ENCODE data around the gene GRK6.

Gene GRK6

GRCh38 chr5:177490311-177490991 is 64.0 kb downstream of the GRK6 start:
- DNase-seq, result no peak

DNA sequence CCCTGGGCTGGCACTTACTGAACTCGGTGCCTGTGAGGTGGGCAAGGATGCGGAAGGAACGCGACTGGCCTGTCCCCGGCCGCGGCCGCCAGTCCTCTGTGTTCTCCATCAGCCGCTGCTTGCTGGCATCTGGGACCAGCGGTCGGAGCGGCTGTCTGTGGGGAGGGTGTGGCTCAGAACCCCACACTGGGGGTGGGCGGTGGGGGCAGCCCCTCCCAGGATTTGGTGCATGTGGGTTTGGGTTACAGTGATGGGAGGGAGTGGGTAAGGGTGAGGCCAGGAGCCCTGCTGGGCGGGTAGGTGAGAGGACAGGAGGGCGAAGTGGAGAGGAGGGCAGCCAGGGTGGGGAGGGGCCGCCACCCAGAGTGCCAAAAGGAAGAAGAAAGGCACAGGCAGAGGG is 64.5 kb downstream of the GRK6 start:
- no peak for DNase-seq

DNA sequence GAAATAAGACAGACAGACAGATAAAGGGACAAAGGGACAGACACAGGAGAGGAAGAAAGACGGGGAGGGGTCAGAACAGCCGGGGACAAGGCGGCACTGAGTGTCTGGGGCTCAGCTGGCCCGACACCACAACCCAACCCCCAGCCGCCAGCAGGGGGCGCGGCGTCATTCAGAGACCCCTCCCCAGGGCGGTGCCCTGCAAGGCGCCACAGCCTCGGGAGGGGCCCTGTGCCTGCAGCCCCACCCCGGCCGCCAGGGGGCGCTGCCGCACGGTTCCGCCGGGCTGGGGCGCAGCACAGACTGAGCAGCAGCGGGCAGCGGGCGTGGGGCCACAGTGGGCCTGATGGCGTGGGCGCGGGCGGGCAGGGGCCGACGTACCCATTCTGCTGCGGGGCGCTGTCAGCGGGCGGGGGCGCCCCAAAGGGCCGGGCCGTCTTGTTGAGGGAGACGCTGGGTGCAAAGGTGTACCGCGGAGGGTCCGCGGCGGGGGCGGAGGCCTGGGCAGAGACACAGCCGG is 65.0 kb downstream of the GRK6 start:
- no peak for DNase-seq

DNA sequence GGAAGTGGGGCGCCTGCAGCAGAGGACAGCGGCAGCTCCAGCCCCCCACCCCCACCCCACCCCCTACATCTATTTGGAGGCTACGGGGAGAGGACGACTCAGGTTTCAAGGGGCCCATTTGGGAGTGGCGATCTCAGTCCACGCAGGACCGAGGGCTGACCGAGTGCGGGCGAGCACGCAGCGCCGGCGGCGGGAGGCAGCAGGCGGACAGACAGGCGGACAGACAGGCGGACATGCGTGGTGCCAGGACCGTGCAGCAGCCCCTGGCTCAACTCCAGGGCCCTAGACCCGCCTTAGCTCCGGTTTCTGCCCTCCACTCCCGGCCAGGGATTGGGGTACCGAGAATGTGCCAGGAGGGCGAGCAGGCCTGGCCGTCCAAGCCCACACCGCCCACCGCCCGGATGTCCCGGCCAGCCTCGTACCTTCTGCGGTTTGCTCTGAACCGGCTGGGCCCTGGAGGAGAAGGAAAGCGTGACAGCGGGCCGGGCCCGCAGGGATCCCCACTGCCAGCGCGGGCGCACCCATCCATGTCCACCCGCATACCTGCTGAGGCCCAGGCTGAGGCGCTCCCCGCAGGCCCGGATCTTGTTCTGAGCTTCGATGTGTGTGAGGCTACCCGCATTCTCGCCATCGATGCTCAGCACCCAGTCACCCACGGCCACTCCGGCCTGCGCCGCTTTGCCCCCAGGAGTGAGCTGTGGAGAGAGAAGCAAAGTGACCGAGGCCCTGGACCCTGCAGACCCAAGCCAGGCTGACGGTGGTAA is 65.7 kb downstream of the GRK6 start:
- DNase-seq, result no peak

All from stimulated activated CD4-positive, alpha-beta T cell treated with anti-CD3 and anti-CD28 coated beads, Interleukin-4, amount 100 ng/mL, for 24 hours (primary cell).